OCI-LY7 (cell line): ENCODE data around the gene MIOS. TPM values are rescaled to one million over a fixed set of nuclear protein-coding genes. Genes with fewer than 3 reads are reported as not detected.

Source experiments
- BruUV-seq: library from RNA; stranded (reverse); fragments of 400-500 nt; replicated peaks from 2 replicates; lab custom pipeline; 2021; lab: Mats Ljungman, UMichigan
- CTCF ChIA-PET: fragments of 300-600 bp; sonication (Branson Sonifier 250); formaldehyde crosslinking; loops from one replicate; lab custom pipeline; 2022; ENCODE audit warnings: antibody characterized with exemption; ENCODE audit not compliant: unreplicated experiment; lab: Charles Lee
- POLR2A ChIA-PET: fragments of 300-600 bp; sonication (Branson Sonifier 250); formaldehyde crosslinking; loops from one replicate; lab custom pipeline; 2022; ENCODE audit warnings: antibody characterized with exemption; lab: Charles Lee
- DNase-seq: peaks from one replicate; pipeline ENCODE4 v3.0.0-alpha.2; 2015; ENCODE audit warnings: low spot score
- H2AFZ ChIP-seq: fragments of 200-600 bp; sonication (generic), shearing (Covaris generic); 2 replicates; pipeline ENCODE4 v1.6.1; 2014; ENCODE audit warnings: mild to moderate bottlenecking, antibody characterized with exemption, low read length, moderate library complexity
- H3K27ac ChIP-seq: fragments of 200-600 bp; sonication (generic); 2 replicates; pipeline ENCODE4 v1.5.1; 2014; ENCODE audit warnings: mixed run types, low read depth, mild to moderate bottlenecking, moderate library complexity, low read length, inconsistent platforms; ENCODE audit not compliant: poor library complexity, severe bottlenecking
- H3K36me3 ChIP-seq: fragments of 200-600 bp; sonication (generic); 2 replicates; pipeline ENCODE4 v1.6.1; 2014; ENCODE audit warnings: mild to moderate bottlenecking, antibody characterized with exemption, low read length, moderate library complexity, mixed read lengths; ENCODE audit not compliant: insufficient read depth
- H3K4me1 ChIP-seq: fragments of 200-600 bp; sonication (generic); 2 replicates; pipeline ENCODE4 v1.5.1; 2014; ENCODE audit warnings: mild to moderate bottlenecking, low read length; ENCODE audit not compliant: insufficient read depth, poor library complexity, severe bottlenecking
- H3K4me2 ChIP-seq: fragments of 200-600 bp; sonication (generic); 2 replicates; pipeline ENCODE4 v1.6.1; 2014; ENCODE audit warnings: mild to moderate bottlenecking, low read length
- H3K4me3 ChIP-seq: fragments of 200-600 bp; sonication (generic); 2 replicates; pipeline ENCODE4 v1.5.1; 2014; ENCODE audit warnings: mild to moderate bottlenecking, low read depth, low read length; ENCODE audit not compliant: poor library complexity, severe bottlenecking
- H3K79me2 ChIP-seq: fragments of 200-600 bp; sonication (generic); 2 replicates; pipeline ENCODE4 v1.6.1; 2016; ENCODE audit warnings: low read depth, mild to moderate bottlenecking, low read length, moderate library complexity, mixed read lengths; ENCODE audit not compliant: insufficient read depth
- H3K9me2 ChIP-seq: fragments of 200-600 bp; sonication (generic); 2 replicates; pipeline ENCODE4 v1.6.1; 2016; ENCODE audit warnings: mild to moderate bottlenecking, low read length, mixed read lengths; ENCODE audit not compliant: insufficient read depth
- H3K9me3 ChIP-seq: fragments of 200-600 bp; sonication (generic); 2 replicates; pipeline ENCODE4 v1.6.1; 2014; ENCODE audit warnings: mild to moderate bottlenecking, mixed run types, low read length, mixed read lengths
- H4K20me1 ChIP-seq: fragments of 200-600 bp; sonication (generic); 2 replicates; pipeline ENCODE4 v1.6.1; 2014; ENCODE audit warnings: mild to moderate bottlenecking, antibody characterized with exemption, low read length, moderate library complexity, mixed read lengths; ENCODE audit not compliant: insufficient read depth
- EZH2phosphoT487 ChIP-seq: fragments of 200-600 bp; sonication (generic); IDR thresholded peaks from 2 replicates; pipeline ENCODE4 v1.6.1; 2018; ENCODE audit warnings: low read depth, borderline replicate concordance, mild to moderate bottlenecking, mixed run types, antibody characterized with exemption, low read length, moderate library complexity, mixed read lengths
- intact Hi-C: fragments of 100-400 bp; cut with micrococcal nuclease; formaldehyde crosslinking; loops from one replicate; pipeline ENCODE4 v1.10.0; 2022; ENCODE audit not compliant: unreplicated experiment
- total RNA-seq, 2 experiments: library from RNA; depleted of rRNA in 1 of 2; stranded (reverse); fragments of >200 nt in 1 of 2; shearing (Covaris generic) in 1 of 2; gene quantifications; 2 replicates each; pipeline ENCODE4 v1.2.3, GENCODE V29; 2014 to 2022
- TF ChIP-seq, protein P1 (sequence below): fragments of 200-600 bp; sonication (generic); conservative IDR thresholded peaks from 2 replicates; pipeline ENCODE4 v1.5.1; 2014; ENCODE audit warnings: mild to moderate bottlenecking, antibody characterized with exemption, low read length, moderate library complexity, mixed read lengths

The MIOS gene
- total RNA-seq, 2 experiments from 2014 or later: 24.9 to 25.8 TPM

DNA sequence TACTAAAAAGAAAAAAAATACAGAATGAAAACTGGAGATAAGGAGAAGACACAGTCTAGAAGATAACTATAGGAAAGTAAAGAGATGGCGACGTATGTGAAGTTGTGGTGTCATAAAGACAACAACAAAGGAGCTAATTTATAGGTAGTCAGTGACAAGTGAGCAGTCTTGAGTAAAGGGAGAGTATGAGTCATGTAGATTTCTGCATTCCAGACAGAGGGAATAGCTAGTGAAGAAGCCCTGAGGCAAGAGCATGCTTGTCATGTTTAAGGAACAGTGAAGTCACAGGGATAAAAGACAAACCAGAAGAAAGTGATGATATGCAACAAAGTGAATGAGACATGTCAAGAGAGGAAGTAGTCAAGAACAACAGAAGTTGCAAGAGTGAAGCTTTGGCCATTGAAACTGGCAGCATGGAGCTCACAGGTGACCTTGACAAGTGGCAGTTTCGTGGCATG is 2.3 kb upstream of the MIOS start:
- Histone ChIP-seq H3K4me2 (no peak overlapping the region), H3K9me3 (no peaks in the 10 kb centered on the region), H3K27ac (no peak overlapping the region), H3K4me1 (peaks cover 22% of the 10 kb centered on the region), H3K79me2 (peaks cover 22% of the 10 kb centered on the region; the same call in 1 of the 2 replicates), H2AFZ (no peak overlapping the region), H3K9me2 (no peaks in the 10 kb centered on the region), H3K4me3 (no peak overlapping the region), H4K20me1 (0 out of 2 replicates have a peak, but pooled peaks cover 8% of the 10 kb centered on the region), H3K36me3 (no peaks in the 10 kb centered on the region)
- POLR2A ChIA-PET: interaction anchor here (1.2 to 1.9 kb wide), 3 partner anchors 9 to 21 kb away, joined by 3 to 6 read pairs (median 4); no protein-coding TSS in a partner anchor
- TF ChIP-seq EZH2phosphoT487: no peak
- TF ChIP-seq, protein P1, sequence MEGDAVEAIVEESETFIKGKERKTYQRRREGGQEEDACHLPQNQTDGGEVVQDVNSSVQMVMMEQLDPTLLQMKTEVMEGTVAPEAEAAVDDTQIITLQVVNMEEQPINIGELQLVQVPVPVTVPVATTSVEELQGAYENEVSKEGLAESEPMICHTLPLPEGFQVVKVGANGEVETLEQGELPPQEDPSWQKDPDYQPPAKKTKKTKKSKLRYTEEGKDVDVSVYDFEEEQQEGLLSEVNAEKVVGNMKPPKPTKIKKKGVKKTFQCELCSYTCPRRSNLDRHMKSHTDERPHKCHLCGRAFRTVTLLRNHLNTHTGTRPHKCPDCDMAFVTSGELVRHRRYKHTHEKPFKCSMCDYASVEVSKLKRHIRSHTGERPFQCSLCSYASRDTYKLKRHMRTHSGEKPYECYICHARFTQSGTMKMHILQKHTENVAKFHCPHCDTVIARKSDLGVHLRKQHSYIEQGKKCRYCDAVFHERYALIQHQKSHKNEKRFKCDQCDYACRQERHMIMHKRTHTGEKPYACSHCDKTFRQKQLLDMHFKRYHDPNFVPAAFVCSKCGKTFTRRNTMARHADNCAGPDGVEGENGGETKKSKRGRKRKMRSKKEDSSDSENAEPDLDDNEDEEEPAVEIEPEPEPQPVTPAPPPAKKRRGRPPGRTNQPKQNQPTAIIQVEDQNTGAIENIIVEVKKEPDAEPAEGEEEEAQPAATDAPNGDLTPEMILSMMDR: no peak
- no peak for DNase-seq
- intact Hi-C loops: no loop called here
- CTCF ChIA-PET: no interaction called here
- BruUV-seq: no TSS peak

DNA sequence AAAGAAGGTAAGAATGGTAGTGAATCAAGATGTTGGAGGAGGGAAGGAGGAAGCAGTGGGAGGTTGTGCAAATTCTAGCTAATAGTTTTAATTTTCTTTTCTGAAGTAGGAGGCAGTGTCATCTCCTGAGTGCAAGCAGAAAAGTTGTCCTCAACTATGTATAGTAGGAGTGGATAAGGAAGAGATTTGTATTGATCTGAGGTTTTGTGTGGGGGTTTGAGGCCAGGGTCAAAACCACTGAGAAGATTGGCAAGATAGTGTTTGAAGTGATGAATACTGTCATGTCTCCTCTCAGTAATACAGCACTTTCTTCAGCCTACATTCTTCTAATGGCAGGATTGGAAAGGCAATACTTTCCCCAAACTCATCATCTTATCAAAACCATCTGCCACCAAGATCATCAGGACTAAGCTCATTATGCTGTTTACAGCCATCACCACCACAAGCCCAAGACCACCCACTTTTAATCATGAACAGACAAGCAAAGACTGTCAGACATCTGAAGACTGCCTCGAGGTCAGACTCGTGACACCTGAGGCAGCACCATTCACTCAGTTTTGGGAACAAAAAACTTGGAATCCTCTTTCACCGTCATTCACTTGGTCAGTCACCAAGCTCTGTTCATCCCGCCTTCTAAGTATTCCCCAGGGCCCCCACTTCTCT is 1.5 kb upstream of the MIOS start:
- no peak overlapping the region for H3K4me2 ChIP-seq
- H3K27ac ChIP-seq: no peak overlapping the region
- no peak overlapping the region for H3K4me3 ChIP-seq
- no peaks in the 10 kb centered on the region for H3K9me3 ChIP-seq
- no peaks in the 10 kb centered on the region for H3K9me2 ChIP-seq
- no TSS peak for BruUV-seq
- H4K20me1 ChIP-seq: peaks cover 13% of the 10 kb centered on the region; the same call in 1 of the 2 replicates
- DNase-seq: no peak
- H3K79me2 ChIP-seq: peaks cover 30% of the 10 kb centered on the region; the same call in 1 of the 2 replicates
- H3K36me3 ChIP-seq: no peaks in the 10 kb centered on the region
- intact Hi-C loops: loop anchor here (5.0 kb wide), 1 partner anchor 407 kb away; no protein-coding TSS in a partner anchor
- ChIA-PET POLR2A (interaction anchor here (0.5 to 1.9 kb wide), 8 partner anchors 10 to 856 kb away, joined by 3 to 6 read pairs (median 3); no protein-coding TSS in a partner anchor), CTCF (no interaction called here)
- no peak for TF ChIP-seq EZH2phosphoT487
- TF ChIP-seq, protein P1: no peak
- H2AFZ ChIP-seq: no peak overlapping the region; the same call in 1 of the 2 replicates
- peaks cover 30% of the 10 kb centered on the region for H3K4me1 ChIP-seq
